Upper lobe of left lung (tissue), 6 donors: ENCODE measurements around the gene PLXNB2. TPM values are rescaled to one million over a fixed set of nuclear protein-coding genes. Genes with fewer than 3 reads are reported as not detected.

Experiments
- ATAC-seq, 2 donors: fragments of 200-7000 bp; cut with Tn5 transposase; one replicate each; pipeline ENCODE4 v1.9.1; 2022; ENCODE audit warnings: mild to moderate bottlenecking in 2 of 2, moderate library complexity in 2 of 2; ENCODE audit not compliant: low FRiP score in 2 of 2
- DNase-seq, 2 donors: peaks; one replicate each; pipeline ENCODE4 v3.0.0-alpha.2; 2019 to 2020
- H3K27ac ChIP-seq, 4 donors: fragments of 200-600 bp; sonication (generic); one replicate each; pipeline ENCODE4 v1.5.1; 2016 to 2019
- H3K27me3 ChIP-seq, 4 donors: fragments of 200-600 bp; sonication (generic); one replicate each; pipeline ENCODE4 v1.5.1; 2017 to 2019
- H3K36me3 ChIP-seq, 4 donors: fragments of 200-600 bp; sonication (generic); one replicate each; pipeline ENCODE4 v1.5.1; 2016 to 2019
- H3K4me1 ChIP-seq, 4 donors: fragments of 200-600 bp; sonication (generic); one replicate each; pipeline ENCODE4 v1.5.1; 2018 to 2019
- H3K4me3 ChIP-seq, 4 donors: fragments of 200-600 bp; sonication (generic); one replicate each; pipeline ENCODE4 v1.5.1; 2017 to 2019; ENCODE audit warnings: mild to moderate bottlenecking in 2 of 4, moderate library complexity in 1 of 4
- H3K9me3 ChIP-seq, 4 donors: fragments of 200-600 bp; sonication (generic); one replicate each; pipeline ENCODE4 v1.5.1; 2018 to 2019
- CTCF ChIP-seq, 6 experiments: fragments of 450-650 bp in 4 of 6; fragments of 200-600 bp in 2 of 6; sonication (generic) in 2 of 6; IDR thresholded peaks; one replicate each; pipeline ENCODE4 v1.5.1; 2016 to 2019; ENCODE audit warnings: antibody characterized with exemption in 6 of 6
- EP300 ChIP-seq, 4 donors: sonication (generic); formaldehyde crosslinking; IDR thresholded peaks; one replicate each; pipeline ENCODE4 v1.5.1; 2017; ENCODE audit warnings: antibody characterized with exemption in 4 of 4, control low read depth in 2 of 4
- POLR2A ChIP-seq, 4 donors: fragments of 450-650 bp; IDR thresholded peaks; one replicate each; pipeline ENCODE4 v1.5.1; 2016 to 2017; ENCODE audit warnings: antibody characterized with exemption in 4 of 4, mild to moderate bottlenecking in 2 of 4
- POLR2AphosphoS5 ChIP-seq, 2 donors: sonication (generic); formaldehyde crosslinking; IDR thresholded peaks; one replicate each; pipeline ENCODE4 v1.5.1; 2017; ENCODE audit warnings: antibody characterized with exemption in 2 of 2
- WGBS, 2 donors: methylation state at CpG; one replicate each; pipeline ENCODE4 v1.1.5; 2017 to 2018; 5-methylcytosine and 5-hydroxymethylcytosine counted together
- total RNA-seq, 6 donors: library from RNA; depleted of rRNA in 4 of 6; stranded (reverse); fragments of >200 nt in 4 of 6; gene quantifications; one replicate each; pipeline versions ENCODE4 v1.1.0 to v1.2.1, GENCODE V29; 2016 to 2021
- donor health status: DM: no; HTN: no; CAD: no; lungs with moderate emphysema.
- donor health status: DM: no; HTN: yes; CAD: no; lungs with severe emphysema.

The PLXNB2 gene
- total RNA-seq, 6 donors from 2014 or later: 218 to 407 (median 313) TPM

- Histone ChIP-seq H3K27ac (peak overlapping the region in 1 of 4 donors; percentile 77), H3K4me1 (peaks cover 14 to 24% (median 16%) of the 10 kb centered on the region in 4 donors), H3K27me3 (no peaks in the 10 kb centered on the region), H3K36me3 (peaks cover 0 to 3% (median 0%) of the 10 kb centered on the region in 4 donors), H3K4me3 (no peak overlapping the region), H3K9me3 (no peaks in the 10 kb centered on the region)
- ATAC-seq (no peak), DNase-seq (peak in 1 of 2 donors; percentile 46)
- 93 to 96% methylated on average over 11 to 14 of the region's 18 CpGs for WGBS, 2 donors
- no peak for TF ChIP-seq POLR2AphosphoS5 (IDR thresholded peaks at IDR 0.05)
- TF ChIP-seq EP300 (IDR thresholded peaks at IDR 0.05): no peak
- no peak for TF ChIP-seq CTCF (IDR thresholded peaks at IDR 0.05)
- TF ChIP-seq POLR2A (IDR thresholded peaks at IDR 0.05): no peak
Measured at GRCh38 chr22:50315289-50316113, 8.1 kb upstream of the PLXNB2 start.

GRCh38 chr22:50314455-50315288, 7.2 kb upstream of the PLXNB2 start:
- peaks cover 0 to 3% (median 0%) of the 10 kb centered on the region in 4 donors for H3K36me3 ChIP-seq
- ATAC-seq: peak; percentile 63 to 69
- peak overlapping the region in 3 of 4 donors; percentile 5 to 77 (median 70) for H3K27ac ChIP-seq
- H3K4me1 ChIP-seq: peaks cover 18 to 30% (median 22%) of the 10 kb centered on the region in 4 donors
- 30 to 41% methylated on average over 17 to 27 of the region's 33 CpGs for WGBS, 2 donors
- H3K9me3 ChIP-seq: no peaks in the 10 kb centered on the region
- peak; percentile 86 to 91 for DNase-seq
- peak overlapping the region in 3 of 4 donors; percentile 23 to 33 (median 29) for H3K4me3 ChIP-seq
- H3K27me3 ChIP-seq: no peaks in the 10 kb centered on the region
- TF ChIP-seq POLR2AphosphoS5 (IDR thresholded peaks at IDR 0.05): no peak
- peak in 1 of 4 donors; percentile 37 for TF ChIP-seq POLR2A (IDR thresholded peaks at IDR 0.05)

- Histone ChIP-seq H3K27ac (peak overlapping the region in 3 of 4 donors; percentile 5 to 77 (median 70)), H3K9me3 (no peaks in the 10 kb centered on the region), H3K27me3 (no peaks in the 10 kb centered on the region), H3K36me3 (peaks cover 0 to 3% (median 0%) of the 10 kb centered on the region in 4 donors), H3K4me3 (peak overlapping the region in 3 of 4 donors; percentile 23 to 33 (median 29)), H3K4me1 (peaks cover 23 to 36% (median 28%) of the 10 kb centered on the region in 4 donors)
- TF ChIP-seq POLR2A (IDR thresholded peaks at IDR 0.05): no peak
- no peak for TF ChIP-seq EP300 (IDR thresholded peaks at IDR 0.05)
- no peak for TF ChIP-seq CTCF (IDR thresholded peaks at IDR 0.05)
- no peak for TF ChIP-seq POLR2AphosphoS5 (IDR thresholded peaks at IDR 0.05)
- no peak for ATAC-seq
- WGBS, 2 donors: 50 to 58% methylated on average over 4 to 6 of the region's 14 CpGs
- no peak for DNase-seq
Measured at GRCh38 chr22:50314081-50314454, 6.6 kb upstream of the PLXNB2 start.

- Histone ChIP-seq H3K36me3 (peaks cover 0 to 3% (median 0%) of the 10 kb centered on the region in 4 donors), H3K9me3 (no peaks in the 10 kb centered on the region), H3K4me1 (peaks cover 27 to 41% (median 33%) of the 10 kb centered on the region in 4 donors), H3K4me3 (no peak overlapping the region), H3K27me3 (no peaks in the 10 kb centered on the region), H3K27ac (peak overlapping the region in 1 of 4 donors; percentile 70)
- 97% methylated on average over 10 of the region's 17 CpGs; no CpG with 5 or more reads in 1 of the 2 donors for WGBS, 2 donors
- TF ChIP-seq POLR2A (IDR thresholded peaks at IDR 0.05) (no peak), POLR2AphosphoS5 (IDR thresholded peaks at IDR 0.05) (no peak), EP300 (IDR thresholded peaks at IDR 0.05) (no peak), CTCF (IDR thresholded peaks at IDR 0.05) (no peak)
- ATAC-seq (no peak), DNase-seq (peak in 1 of 2 donors; percentile 73)
Measured at GRCh38 chr22:50313600-50313999, 6.2 kb upstream of the PLXNB2 start.

- TF ChIP-seq POLR2AphosphoS5 (IDR thresholded peaks at IDR 0.05) (no peak), EP300 (IDR thresholded peaks at IDR 0.05) (no peak), POLR2A (IDR thresholded peaks at IDR 0.05) (no peak), CTCF (IDR thresholded peaks at IDR 0.05) (no peak)
Measured at GRCh38 chr22:50313021-50313420, 5.6 kb upstream of the PLXNB2 start.

More at GRCh38 chr22:50313021-50313420, 5.6 kb upstream of the PLXNB2 start:
- peaks cover 31 to 47% (median 38%) of the 10 kb centered on the region in 4 donors for H3K4me1 ChIP-seq
- no peaks in the 10 kb centered on the region for H3K9me3 ChIP-seq
- H3K27ac ChIP-seq: no peak overlapping the region
- ATAC-seq (no peak), DNase-seq (peak in 1 of 2 donors; percentile 50)
- H3K4me3 ChIP-seq: no peak overlapping the region
- 89% methylated on average over 5 to 7 of the region's 7 CpGs for WGBS, 2 donors
- no peaks in the 10 kb centered on the region for H3K27me3 ChIP-seq
- H3K36me3 ChIP-seq: peaks cover 0 to 3% (median 0%) of the 10 kb centered on the region in 4 donors
